Loucy (cell line): ENCODE measurements around the gene USP6.

Source experiments
- EZH2phosphoT487 ChIP-seq: fragments of 200-600 bp; IDR thresholded peaks from 2 replicates; pipeline ENCODE4 v1.6.1; 2018; ENCODE audit warnings: antibody characterized with exemption, mild to moderate bottlenecking, moderate library complexity, borderline replicate concordance
- TF ChIP-seq, protein P1 (sequence below): fragments of 200-600 bp; sonication (generic); conservative IDR thresholded peaks from 2 replicates; pipeline ENCODE4 v1.5.1; 2014; ENCODE audit warnings: mild to moderate bottlenecking, antibody characterized with exemption, low read length

DNA sequence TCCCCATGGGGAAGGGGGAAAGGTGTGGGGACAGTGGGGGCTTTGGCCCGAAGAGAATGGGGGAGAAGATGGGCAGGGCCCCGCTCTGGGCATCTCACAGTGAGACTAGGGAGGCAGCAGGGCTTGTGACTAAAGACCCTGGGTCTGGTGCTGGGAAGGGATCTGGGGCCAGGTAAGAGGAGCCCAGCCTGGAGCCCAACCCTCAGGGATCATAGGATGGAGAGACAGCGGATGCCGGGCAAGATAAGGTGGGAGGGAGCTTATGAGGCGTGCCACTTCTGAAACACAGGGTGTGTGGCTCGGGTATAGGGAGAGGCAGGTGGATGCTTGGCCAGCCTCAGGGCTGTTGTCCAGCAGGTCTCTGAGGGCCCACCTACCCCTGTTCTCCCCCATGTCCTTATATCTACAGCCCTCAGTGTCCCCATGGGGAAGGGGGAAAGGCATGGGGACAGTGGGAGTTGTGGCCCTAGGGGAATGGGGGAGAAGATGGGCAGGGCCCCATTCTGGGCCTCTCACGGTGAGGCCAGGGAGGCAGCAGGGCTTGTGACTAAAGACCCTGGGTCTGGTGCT lies 15.4 kb downstream of the USP6 start:
- TF ChIP-seq, protein P1, sequence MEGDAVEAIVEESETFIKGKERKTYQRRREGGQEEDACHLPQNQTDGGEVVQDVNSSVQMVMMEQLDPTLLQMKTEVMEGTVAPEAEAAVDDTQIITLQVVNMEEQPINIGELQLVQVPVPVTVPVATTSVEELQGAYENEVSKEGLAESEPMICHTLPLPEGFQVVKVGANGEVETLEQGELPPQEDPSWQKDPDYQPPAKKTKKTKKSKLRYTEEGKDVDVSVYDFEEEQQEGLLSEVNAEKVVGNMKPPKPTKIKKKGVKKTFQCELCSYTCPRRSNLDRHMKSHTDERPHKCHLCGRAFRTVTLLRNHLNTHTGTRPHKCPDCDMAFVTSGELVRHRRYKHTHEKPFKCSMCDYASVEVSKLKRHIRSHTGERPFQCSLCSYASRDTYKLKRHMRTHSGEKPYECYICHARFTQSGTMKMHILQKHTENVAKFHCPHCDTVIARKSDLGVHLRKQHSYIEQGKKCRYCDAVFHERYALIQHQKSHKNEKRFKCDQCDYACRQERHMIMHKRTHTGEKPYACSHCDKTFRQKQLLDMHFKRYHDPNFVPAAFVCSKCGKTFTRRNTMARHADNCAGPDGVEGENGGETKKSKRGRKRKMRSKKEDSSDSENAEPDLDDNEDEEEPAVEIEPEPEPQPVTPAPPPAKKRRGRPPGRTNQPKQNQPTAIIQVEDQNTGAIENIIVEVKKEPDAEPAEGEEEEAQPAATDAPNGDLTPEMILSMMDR, result no peak
- no peak for TF ChIP-seq EZH2phosphoT487
